Fibroblast of lung (primary cell): Measurements from ENCODE around the gene ZNRD2. TPM values are rescaled to one million over a fixed set of nuclear protein-coding genes. Genes with fewer than 3 reads are reported as not detected.

Experiments used
- DNase-seq, 2 donors: peaks; one replicate each; pipeline versions ENCODE4 v3.0.0 to v3.0.0-alpha.2; 2010; ENCODE audit warnings: low read depth in 2 of 2
- H2AFZ ChIP-seq: 2 replicates; pipeline ENCODE4 v1.5.1; 2012; ENCODE audit warnings: low read length, control low read depth, inconsistent platforms
- H3K27ac ChIP-seq: 2 replicates; pipeline ENCODE4 v1.5.1; 2011; ENCODE audit warnings: low read length, control low read depth; ENCODE audit not compliant: insufficient read depth
- H3K27me3 ChIP-seq: 2 replicates; pipeline ENCODE4 v1.5.1; 2011; ENCODE audit warnings: mild to moderate bottlenecking, low read length; ENCODE audit not compliant: control insufficient read depth, insufficient read depth
- H3K36me3 ChIP-seq: 2 replicates; pipeline ENCODE4 v1.5.1; 2011; ENCODE audit warnings: low read length; ENCODE audit not compliant: control insufficient read depth, insufficient read depth
- H3K4me1 ChIP-seq: 2 replicates; pipeline ENCODE4 v1.5.1; 2011; ENCODE audit warnings: low read length; ENCODE audit not compliant: control insufficient read depth, insufficient read depth; ENCODE audit errors: extremely low read depth
- H3K4me2 ChIP-seq: 2 replicates; pipeline ENCODE4 v1.5.1; 2011; ENCODE audit warnings: low read length, control low read depth; ENCODE audit not compliant: insufficient read depth; ENCODE audit errors: extremely low read depth
- H3K4me3 ChIP-seq, 4 experiments: fragments of 200-600 bp in 1 of 4; sonication (generic) in 1 of 4; replicated peaks in 1 of 4; 2 replicates each; pipeline ENCODE4 v1.5.1; 2011 to 2016; ENCODE audit warnings: low read length in 4 of 4, low read depth in 3 of 4, mild to moderate bottlenecking in 3 of 4, control low read depth in 2 of 4, inconsistent platforms in 1 of 4, mixed read lengths in 1 of 4; ENCODE audit not compliant: insufficient read depth in 1 of 4; ENCODE audit errors: control extremely low read depth in 1 of 4
- H3K79me2 ChIP-seq: 2 replicates; pipeline ENCODE4 v1.5.1; 2012; ENCODE audit warnings: mild to moderate bottlenecking, low read length, inconsistent platforms; ENCODE audit not compliant: control insufficient read depth, insufficient read depth
- H3K9ac ChIP-seq: 2 replicates; pipeline ENCODE4 v1.5.1; 2011; ENCODE audit warnings: mild to moderate bottlenecking, low read length, control low read depth; ENCODE audit not compliant: insufficient read depth
- H3K9me3 ChIP-seq: 2 replicates; pipeline ENCODE4 v1.5.1; 2012; ENCODE audit warnings: low read depth, low read length; ENCODE audit not compliant: control insufficient read depth, insufficient read depth
- H4K20me1 ChIP-seq: 2 replicates; pipeline ENCODE4 v1.5.1; 2011; ENCODE audit warnings: low read length; ENCODE audit not compliant: control insufficient read depth, insufficient read depth; ENCODE audit errors: extremely low read depth
- CTCF ChIP-seq, 2 donors: IDR thresholded peaks in 1 of 2; conservative IDR thresholded peaks in 1 of 2; 1 replicate in 1 of 2; 2 replicates in 1 of 2; pipeline ENCODE4 v1.5.1; 2011 to 2012; ENCODE audit warnings: low read length in 2 of 2, control low read depth in 1 of 2, inconsistent platforms in 1 of 2, low read depth in 1 of 2, mild to moderate bottlenecking in 1 of 2
- EZH2 ChIP-seq: IDR thresholded peaks from 2 replicates; pipeline ENCODE4 v1.5.1; 2012; ENCODE audit warnings: low read length, control low read depth, mild to moderate bottlenecking; ENCODE audit errors: missing control alignments
- polyA plus RNA-seq, 2 donors: library from polyadenylated mRNA; depleted of rRNA in 1 of 2; stranded (reverse) in 1 of 2; unstranded in 1 of 2; fragments of >200 nt; gene quantifications; 2 replicates each; pipeline ENCODE4 v1.2.1, GENCODE V29; 2011 to 2012; ENCODE audit warnings: missing spikeins in 1 of 2
- total RNA-seq: library from RNA; depleted of rRNA; stranded (reverse); fragments of >200 nt; gene quantifications from 2 replicates; pipeline ENCODE4 v1.2.1, GENCODE V29; 2014

The ZNRD2 gene
- total and polyA plus RNA-seq, 2 donors (not counting 1 experiment from before 2014, with no cell fraction given) = 20.8 to 25.8 TPM

DNA sequence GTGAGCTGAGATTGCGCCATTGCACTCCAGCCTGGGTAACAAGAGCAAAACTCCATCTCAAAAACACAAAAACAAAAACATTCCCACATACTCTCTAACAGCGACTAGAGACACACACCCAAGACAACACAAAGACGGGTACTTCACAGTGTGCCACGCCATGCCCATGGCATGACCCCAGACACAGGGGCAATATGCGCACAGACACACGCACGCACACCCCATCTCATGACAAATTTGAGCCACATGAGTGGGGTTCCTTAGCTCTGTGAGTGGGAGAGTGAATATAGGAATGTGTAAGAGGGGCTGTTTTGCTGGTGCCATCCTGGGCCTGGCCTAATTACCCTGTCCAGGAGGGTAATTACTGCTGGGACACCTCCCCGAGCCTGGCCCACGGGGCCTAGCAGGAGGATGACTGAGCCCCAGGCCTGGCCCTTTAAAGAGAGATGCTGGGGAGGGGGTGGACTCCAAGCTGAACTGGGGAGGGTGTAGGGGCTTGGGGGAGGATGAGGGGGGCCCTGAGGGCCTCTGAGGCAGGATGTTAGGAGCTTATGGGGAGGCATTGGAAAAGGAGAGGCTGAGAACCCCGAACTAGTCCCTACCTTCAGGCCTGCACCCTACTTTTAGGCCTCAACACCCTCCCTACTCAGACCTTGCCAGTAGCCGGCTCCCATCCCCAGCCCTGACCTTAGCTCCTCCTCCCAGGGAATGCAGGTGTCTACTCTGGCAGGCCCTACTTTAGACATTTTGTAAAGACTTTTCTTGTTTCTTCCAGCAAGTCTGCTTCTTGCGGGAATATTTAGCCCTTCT, 13.6 kb upstream of the ZNRD2 start:
- peak overlapping the region; percentile 68 for H3K27ac ChIP-seq
- no peak for DNase-seq
- H4K20me1 ChIP-seq = no peaks in the 10 kb centered on the region
- H3K27me3 ChIP-seq = no peaks in the 10 kb centered on the region
- H3K9ac ChIP-seq = peak overlapping the region; percentile 74
- H3K4me2 ChIP-seq = peak overlapping the region; percentile 89
- H3K79me2 ChIP-seq = peaks cover 15% of the 10 kb centered on the region
- peaks cover 45% of the 10 kb centered on the region for H3K4me1 ChIP-seq
- no peak overlapping the region for H2AFZ ChIP-seq
- TF ChIP-seq EZH2 = no peak
- no peak for TF ChIP-seq CTCF (conservative IDR thresholded peaks at IDR 0.05 in 1 of 2, IDR thresholded peaks at IDR 0.05 in 1 of 2; ENCODE audit: low read depth in 1 of 2, low read length in 2 of 2)
- peak overlapping the region; percentile 67 to 80 (median 73) for H3K4me3 ChIP-seq
- peaks cover 6% of the 10 kb centered on the region for H3K36me3 ChIP-seq
- H3K9me3 ChIP-seq = no peaks in the 10 kb centered on the region

DNA sequence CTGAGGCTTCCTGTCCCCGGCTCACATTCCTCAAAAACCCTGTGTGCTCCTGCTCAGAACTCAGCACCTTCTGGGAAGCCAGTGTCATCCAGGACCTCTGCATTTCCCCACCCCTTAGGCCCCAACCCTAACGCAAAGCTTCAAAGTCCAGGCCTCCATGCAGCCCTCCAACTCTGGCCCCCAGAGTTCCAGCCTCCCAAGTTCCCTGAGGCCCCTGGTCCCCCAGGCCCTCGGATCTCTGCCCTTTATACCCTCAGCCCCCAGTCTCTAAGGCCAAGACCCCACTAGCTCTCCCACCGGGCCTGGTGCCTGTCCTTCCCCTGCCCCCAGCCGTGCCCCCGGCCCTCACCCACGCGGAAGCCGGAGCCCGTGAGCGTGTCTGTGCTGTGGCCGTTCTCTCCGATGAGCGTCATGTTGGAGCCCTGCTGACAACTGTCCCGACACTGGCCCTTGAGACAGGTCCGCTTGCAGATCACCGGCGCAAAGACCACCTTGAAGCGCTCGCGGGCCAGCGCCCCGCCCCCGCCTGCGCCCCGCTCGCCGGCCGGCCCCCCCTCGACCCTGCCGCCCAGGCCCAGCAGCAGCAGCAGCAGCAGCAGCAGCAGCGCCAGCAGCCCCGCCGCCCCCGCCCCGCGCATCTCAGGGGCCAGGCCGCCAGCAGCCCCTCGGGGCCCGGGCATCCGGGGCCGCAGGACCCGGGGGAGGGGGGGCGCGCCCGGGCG, 12.8 kb upstream of the ZNRD2 start:
- peak in 1 of 2 donors; percentile 26 for DNase-seq
- Histone ChIP-seq H3K9me3 (no peaks in the 10 kb centered on the region), H3K27ac (peak overlapping the region; percentile 68), H3K79me2 (peaks cover 15% of the 10 kb centered on the region), H3K9ac (peak overlapping the region; percentile 74), H2AFZ (no peak overlapping the region), H3K4me3 (peak overlapping the region; percentile 67 to 80 (median 73)), H3K4me2 (peak overlapping the region; percentile 89), H3K27me3 (no peaks in the 10 kb centered on the region), H3K36me3 (peaks cover under 1% of the 10 kb centered on the region), H4K20me1 (no peaks in the 10 kb centered on the region), H3K4me1 (peaks cover 45% of the 10 kb centered on the region)
- TF ChIP-seq CTCF (conservative IDR thresholded peaks at IDR 0.05 in 1 of 2, IDR thresholded peaks at IDR 0.05 in 1 of 2; ENCODE audit: low read depth in 1 of 2, low read length in 2 of 2) (no peak), EZH2 (no peak)
